ENCODE measurements around the gene CASP10. TPM values are rescaled to one million over a fixed set of nuclear protein-coding genes. Genes with fewer than 3 reads are reported as not detected.

The CASP10 gene
- total and polyA plus RNA-seq, 2 of the 4 experiments (the other 2 are of a cell fraction), result 0.12 to 0.90 TPM

GRCh38 chr2:201156640-201157039 is 26.3 kb upstream of the CASP10 start:
- no peak overlapping the region for H3K4me3 ChIP-seq (ENCODE audit: insufficient read depth, low read depth, low read length)
- no peak overlapping the region for H2BK5ac ChIP-seq (ENCODE audit: low read depth, low read length, poor library complexity, severe bottlenecking)
- H4K91ac ChIP-seq (ENCODE audit: insufficient read depth, low read depth, low read length), result no peak overlapping the region
- CTCF ChIA-PET, result no interaction called here
- no peak overlapping the region for H3K9ac ChIP-seq (ENCODE audit: low read depth, low read length)
- intact Hi-C loops (cut with micrococcal nuclease) (no loop called here), dilution Hi-C loops (cut with HindIII; ENCODE audit: low sequenced_read_pairs, unreplicated experiment) (no loop called here), in situ Hi-C loops (cut with MboI; ENCODE audit: low sequenced_read_pairs) (no loop called here)
- TF ChIP-seq RCOR1 (IDR thresholded peaks at IDR 0.05; ENCODE audit: insufficient replicate concordance, low read length), result no peak
- no peak for TF ChIP-seq CHD1 (IDR thresholded peaks at IDR 0.05; ENCODE audit: low read depth, low read length)
- TF ChIP-seq MAFK (IDR thresholded peaks at IDR 0.05; ENCODE audit: low read depth, low read length), result no peak
- TF ChIP-seq RAD21 (IDR thresholded peaks at IDR 0.05; ENCODE audit: low read length), result no peak
- TF ChIP-seq, protein P1, sequence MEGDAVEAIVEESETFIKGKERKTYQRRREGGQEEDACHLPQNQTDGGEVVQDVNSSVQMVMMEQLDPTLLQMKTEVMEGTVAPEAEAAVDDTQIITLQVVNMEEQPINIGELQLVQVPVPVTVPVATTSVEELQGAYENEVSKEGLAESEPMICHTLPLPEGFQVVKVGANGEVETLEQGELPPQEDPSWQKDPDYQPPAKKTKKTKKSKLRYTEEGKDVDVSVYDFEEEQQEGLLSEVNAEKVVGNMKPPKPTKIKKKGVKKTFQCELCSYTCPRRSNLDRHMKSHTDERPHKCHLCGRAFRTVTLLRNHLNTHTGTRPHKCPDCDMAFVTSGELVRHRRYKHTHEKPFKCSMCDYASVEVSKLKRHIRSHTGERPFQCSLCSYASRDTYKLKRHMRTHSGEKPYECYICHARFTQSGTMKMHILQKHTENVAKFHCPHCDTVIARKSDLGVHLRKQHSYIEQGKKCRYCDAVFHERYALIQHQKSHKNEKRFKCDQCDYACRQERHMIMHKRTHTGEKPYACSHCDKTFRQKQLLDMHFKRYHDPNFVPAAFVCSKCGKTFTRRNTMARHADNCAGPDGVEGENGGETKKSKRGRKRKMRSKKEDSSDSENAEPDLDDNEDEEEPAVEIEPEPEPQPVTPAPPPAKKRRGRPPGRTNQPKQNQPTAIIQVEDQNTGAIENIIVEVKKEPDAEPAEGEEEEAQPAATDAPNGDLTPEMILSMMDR (conservative IDR thresholded peaks at IDR 0.05; ENCODE audit: low read depth, low read length), result no peak
- no peak for TF ChIP-seq CEBPB (IDR thresholded peaks at IDR 0.05; ENCODE audit: low read depth, low read length)
- no peak for TF ChIP-seq USF2 (IDR thresholded peaks at IDR 0.05; ENCODE audit: low read depth, low read length)
- no peak for TF ChIP-seq MXI1 (IDR thresholded peaks at IDR 0.05; ENCODE audit: borderline replicate concordance, low read depth, low read length)
- TF ChIP-seq FOS (IDR thresholded peaks at IDR 0.05; ENCODE audit: low read depth, low read length), result no peak
- TF ChIP-seq BHLHE40 (IDR thresholded peaks at IDR 0.05; ENCODE audit: low read depth, low read length), result no peak
- TF ChIP-seq ELK1 (IDR thresholded peaks at IDR 0.05; ENCODE audit: borderline replicate concordance, low read depth, low read length), result no peak
- no peak for TF ChIP-seq POLR2A (IDR thresholded peaks at IDR 0.05; ENCODE audit: low read depth, low read length)
- H3K36me3 ChIP-seq (ENCODE audit: control insufficient read depth, insufficient read depth, low read length), result peaks cover 36% of the 10 kb centered on the region
- DNase-seq, result no peak
- no peak overlapping the region for H2BK20ac ChIP-seq (ENCODE audit: low read depth, low read length)
- H3K56ac ChIP-seq (ENCODE audit: extremely low read depth, insufficient read depth, low read length), result no peak overlapping the region
- no peak overlapping the region for H2BK15ac ChIP-seq (ENCODE audit: low read depth, low read length)
- peaks cover 6% of the 10 kb centered on the region; the same call in 1 of the 2 replicates for H3K9me1 ChIP-seq (ENCODE audit: insufficient read depth, low read length)
- H3K4me1 ChIP-seq (ENCODE audit: control insufficient read depth, insufficient read depth, low read length), result peaks cover 7% of the 10 kb centered on the region
- H2AFZ ChIP-seq (replicated peaks; ENCODE audit: low read length, poor library complexity), result no peak overlapping the region
- H3K23ac ChIP-seq (ENCODE audit: low read depth, low read length), result no peak overlapping the region
- H3K4me2 ChIP-seq (ENCODE audit: low read depth, low read length), result no peak overlapping the region
- no peak overlapping the region for H3K27ac ChIP-seq (ENCODE audit: insufficient read depth, low read length)
- WGBS, 2 experiments (ENCODE audit: extremely low coverage in 2 of 2, insufficient read length in 1 of 2), result no CpG with 5 or more reads among the region's 1 CpG
- H3K4ac ChIP-seq (ENCODE audit: low read depth, low read length), result no peak overlapping the region
- no peak overlapping the region for H3K18ac ChIP-seq (ENCODE audit: low read depth, low read length)
- H2BK120ac ChIP-seq (ENCODE audit: low read depth, low read length), result no peak overlapping the region
- ATAC-seq (ENCODE audit: low read depth), result no peak
- H3K27me3 ChIP-seq (ENCODE audit: control insufficient read depth, insufficient read depth, low read length), result no peaks in the 10 kb centered on the region
- no peaks in the 10 kb centered on the region for H4K20me1 ChIP-seq (ENCODE audit: insufficient read depth, low read length)
- H3K9me3 ChIP-seq (ENCODE audit: control insufficient read depth, insufficient read depth, low read length), result no peaks in the 10 kb centered on the region
- no peak overlapping the region for H4K8ac ChIP-seq (ENCODE audit: low read depth in 2 of 2, low read length in 2 of 2)
- no peak overlapping the region for H2AK9ac ChIP-seq (replicated peaks; ENCODE audit: low read depth, low read length, poor library complexity)
- no peak overlapping the region for H2AK5ac ChIP-seq (ENCODE audit: low read depth, low read length)
- POLR2A ChIA-PET (ENCODE audit: unreplicated experiment), result no interaction called here
- BruUV-seq (replicated peaks), result no TSS peak
- peaks cover 17 to 39% of the 10 kb centered on the region in 2 experiments for H3K79me1 ChIP-seq (ENCODE audit: low read depth in 1 of 2, low read length in 2 of 2)
- no peak overlapping the region for H4K5ac ChIP-seq (ENCODE audit: low read depth, low read length)
- no peak overlapping the region for H3K14ac ChIP-seq (replicated peaks; ENCODE audit: low read depth, low read length)

Measured in IMR-90 (cell line).